ENCODE measurements around the gene DNAAF1.

Gene DNAAF1

GRCh38 chr16:84136331-84137125 lies 8.6 kb upstream of the DNAAF1 start:
- H3K27me3 ChIP-seq = no peaks in the 10 kb centered on the region
- H3K4me3 ChIP-seq (ENCODE audit: low read depth, low read length) = no peak overlapping the region
- no peaks in the 10 kb centered on the region for H3K36me3 ChIP-seq
- no peaks in the 10 kb centered on the region for H3K9me3 ChIP-seq
- no peak for TF ChIP-seq CTCF (IDR thresholded peaks at IDR 0.05; ENCODE audit: low read depth, low read length)
- DNase-seq = no peak
- H3K4me1 ChIP-seq = no peaks in the 10 kb centered on the region

- Histone ChIP-seq H3K4me1 (no peaks in the 10 kb centered on the region), H3K9me3 (no peaks in the 10 kb centered on the region), H3K36me3 (no peaks in the 10 kb centered on the region), H3K4me3 (ENCODE audit: low read depth, low read length) (no peak overlapping the region), H3K27me3 (no peaks in the 10 kb centered on the region)
- DNase-seq = no peak
- no peak for TF ChIP-seq CTCF (IDR thresholded peaks at IDR 0.05; ENCODE audit: low read depth, low read length)
Observed at GRCh38 chr16:84137287-84137686, 7.8 kb upstream of the DNAAF1 start.

- Histone ChIP-seq H3K9me3 (no peaks in the 10 kb centered on the region), H3K27me3 (no peaks in the 10 kb centered on the region), H3K4me1 (no peaks in the 10 kb centered on the region), H3K36me3 (no peaks in the 10 kb centered on the region), H3K4me3 (ENCODE audit: low read depth, low read length) (no peak overlapping the region)
- no peak for TF ChIP-seq CTCF (IDR thresholded peaks at IDR 0.05; ENCODE audit: low read depth, low read length)
- no peak for DNase-seq
Observed at GRCh38 chr16:84137769-84138357, 7.2 kb upstream of the DNAAF1 start.

GRCh38 chr16:84138500-84138823 lies 6.6 kb upstream of the DNAAF1 start:
- no peak for TF ChIP-seq CTCF (IDR thresholded peaks at IDR 0.05; ENCODE audit: low read depth, low read length)
- no peak overlapping the region for H3K4me3 ChIP-seq (ENCODE audit: low read depth, low read length)
- H3K36me3 ChIP-seq = no peaks in the 10 kb centered on the region
- no peaks in the 10 kb centered on the region for H3K4me1 ChIP-seq
- no peak for DNase-seq
- H3K27me3 ChIP-seq = no peaks in the 10 kb centered on the region
- H3K9me3 ChIP-seq = no peaks in the 10 kb centered on the region

- H3K4me1 ChIP-seq = no peaks in the 10 kb centered on the region
- H3K9me3 ChIP-seq = no peaks in the 10 kb centered on the region
- H3K4me3 ChIP-seq (ENCODE audit: low read depth, low read length) = no peak overlapping the region
- TF ChIP-seq CTCF (IDR thresholded peaks at IDR 0.05; ENCODE audit: low read depth, low read length) = no peak
- no peak for DNase-seq
- no peaks in the 10 kb centered on the region for H3K27me3 ChIP-seq
- no peaks in the 10 kb centered on the region for H3K36me3 ChIP-seq
Observed at GRCh38 chr16:84138824-84139627, 6.1 kb upstream of the DNAAF1 start.
